Mucosa of descending colon (tissue), 3 donors: ENCODE data around the gene SORL1-AS1.
A peak's percentile ranks its signal among the peaks of the same experiment; 100 is the strongest.

Source experiments
- ATAC-seq: fragments of 200-7000 bp; cut with Tn5 transposase; one replicate; pipeline ENCODE4 v1.9.1; 2020; ENCODE audit warnings: mild to moderate bottlenecking, moderate library complexity
- DNase-seq, 3 donors: peaks; one replicate each; pipeline ENCODE4 v3.0.0-alpha.2; 2020
- H3K36me3 ChIP-seq: fragments of 200-600 bp; one replicate; pipeline ENCODE4 v1.8.0; 2021; ENCODE audit warnings: low read depth, mild to moderate bottlenecking
- H3K4me1 ChIP-seq: fragments of 200-600 bp; one replicate; pipeline ENCODE4 v1.8.0; 2021; ENCODE audit warnings: low read depth, mild to moderate bottlenecking
- H3K4me3 ChIP-seq: fragments of 200-600 bp; one replicate; pipeline ENCODE4 v1.8.0; 2021; ENCODE audit warnings: mild to moderate bottlenecking
- H3K9me3 ChIP-seq: fragments of 200-600 bp; one replicate; pipeline ENCODE4 v1.8.0; 2021; ENCODE audit warnings: mild to moderate bottlenecking
- CTCF ChIP-seq: fragments of 200-600 bp; IDR thresholded peaks from one replicate; pipeline ENCODE4 v1.8.0; 2022; ENCODE audit warnings: antibody characterized with exemption, mild to moderate bottlenecking
- intact Hi-C, 2 donors: fragments of 100-400 bp; cut with DNase I in 1 of 2; cut with micrococcal nuclease in 1 of 2; formaldehyde crosslinking; loops; one replicate each; pipeline versions ENCODE4 v1.11.0 to v1.11.1; 2022; cut with DNase I, micrococcal nuclease
- donor health status: DM: no; HTN: no; CAD: no; lungs with moderate emphysema.
- donor health status: DM: no; HTN: no; CAD: no.
- donor health status: DM: no; HTN: yes; CAD: no.

Gene SORL1-AS1

GRCh38 chr11:121478895-121479697 lies 26.3 kb upstream of the SORL1-AS1 start:
- Histone ChIP-seq H3K36me3 (no peaks in the 10 kb centered on the region), H3K9me3 (no peaks in the 10 kb centered on the region), H3K4me3 (no peak overlapping the region), H3K4me1 (no peaks in the 10 kb centered on the region)
- DNase-seq (no peak), ATAC-seq (no peak)
- TF ChIP-seq CTCF: no peak
- intact Hi-C loops: no loop called here

- intact Hi-C loops: no loop called here
- TF ChIP-seq CTCF: no peak
- Histone ChIP-seq H3K4me3 (no peak overlapping the region), H3K9me3 (no peaks in the 10 kb centered on the region), H3K36me3 (no peaks in the 10 kb centered on the region), H3K4me1 (no peaks in the 10 kb centered on the region)
- DNase-seq (no peak), ATAC-seq (no peak)
Observed at GRCh38 chr11:121478226-121478894, 25.6 kb upstream of the SORL1-AS1 start.

GRCh38 chr11:121476379-121477032 lies 23.7 kb upstream of the SORL1-AS1 start:
- intact Hi-C loops: no loop called here
- DNase-seq (no peak), ATAC-seq (peak; percentile 94)
- Histone ChIP-seq H3K4me1 (no peaks in the 10 kb centered on the region), H3K4me3 (no peak overlapping the region), H3K9me3 (no peaks in the 10 kb centered on the region), H3K36me3 (no peaks in the 10 kb centered on the region)
- no peak for TF ChIP-seq CTCF

GRCh38 chr11:121474680-121475079 lies 21.9 kb upstream of the SORL1-AS1 start:
- ATAC-seq: no peak
- H3K9me3 ChIP-seq: no peaks in the 10 kb centered on the region
- intact Hi-C loops: no loop called here
- DNase-seq: no peak
- no peaks in the 10 kb centered on the region for H3K36me3 ChIP-seq
- no peak overlapping the region for H3K4me3 ChIP-seq
- no peak for TF ChIP-seq CTCF
- no peaks in the 10 kb centered on the region for H3K4me1 ChIP-seq

GRCh38 chr11:121473064-121473777 lies 20.5 kb upstream of the SORL1-AS1 start:
- DNase-seq (no peak), ATAC-seq (no peak)
- no peak for TF ChIP-seq CTCF
- intact Hi-C loops: no loop called here
- Histone ChIP-seq H3K4me3 (no peak overlapping the region), H3K36me3 (no peaks in the 10 kb centered on the region), H3K9me3 (no peaks in the 10 kb centered on the region), H3K4me1 (no peaks in the 10 kb centered on the region)
